CD4-positive, alpha-beta T cell treated with Interleukin-15 for 1 hour (primary cell): ENCODE results near the gene EIF3K.

Source experiments
- DNase-seq: peaks from one replicate; pipeline ENCODE4 v3.0.0-alpha.2; 2020

Gene EIF3K

GRCh38 chr19:38650911-38651584, 32.1 kb downstream of the EIF3K start:
- no peak for DNase-seq

- peak; percentile 35 for DNase-seq
These were observed 34.1 kb downstream of the EIF3K start for GRCh38 chr19:38653028-38653571.

GRCh38 chr19:38654628-38655055, 35.7 kb downstream of the EIF3K start:
- no peak for DNase-seq

- no peak for DNase-seq
These were observed 36.3 kb downstream of the EIF3K start for GRCh38 chr19:38655148-38655824.

- DNase-seq = peak; percentile 29
These were observed 37.4 kb downstream of the EIF3K start for GRCh38 chr19:38656171-38656981.

- DNase-seq = peak; percentile 31
These were observed 38.7 kb downstream of the EIF3K start for GRCh38 chr19:38657633-38658222.

GRCh38 chr19:38658462-38659306, 39.7 kb downstream of the EIF3K start:
- DNase-seq = no peak

GRCh38 chr19:38660724-38661123, 41.7 kb downstream of the EIF3K start:
- DNase-seq = no peak

- DNase-seq = no peak
These were observed 42.1 kb downstream of the EIF3K start for GRCh38 chr19:38661136-38661535.

GRCh38 chr19:38661996-38662395, 43.0 kb downstream of the EIF3K start:
- no peak for DNase-seq

- DNase-seq = no peak
These were observed 43.7 kb downstream of the EIF3K start for GRCh38 chr19:38662537-38663155.

GRCh38 chr19:38663156-38663651, 44.2 kb downstream of the EIF3K start:
- DNase-seq = no peak

GRCh38 chr19:38663957-38664502, 45.0 kb downstream of the EIF3K start:
- no peak for DNase-seq

- no peak for DNase-seq
These were observed 45.7 kb downstream of the EIF3K start for GRCh38 chr19:38664503-38665211.

GRCh38 chr19:38665219-38665931, 46.4 kb downstream of the EIF3K start:
- no peak for DNase-seq

GRCh38 chr19:38665950-38666662, 47.1 kb downstream of the EIF3K start:
- DNase-seq = no peak

GRCh38 chr19:38666663-38667511, 47.9 kb downstream of the EIF3K start:
- peak; percentile 36 for DNase-seq

GRCh38 chr19:38667661-38668171, 48.7 kb downstream of the EIF3K start:
- DNase-seq = no peak
